ENCODE measurements around the gene GBA2.

GBA2 gene

DNA sequence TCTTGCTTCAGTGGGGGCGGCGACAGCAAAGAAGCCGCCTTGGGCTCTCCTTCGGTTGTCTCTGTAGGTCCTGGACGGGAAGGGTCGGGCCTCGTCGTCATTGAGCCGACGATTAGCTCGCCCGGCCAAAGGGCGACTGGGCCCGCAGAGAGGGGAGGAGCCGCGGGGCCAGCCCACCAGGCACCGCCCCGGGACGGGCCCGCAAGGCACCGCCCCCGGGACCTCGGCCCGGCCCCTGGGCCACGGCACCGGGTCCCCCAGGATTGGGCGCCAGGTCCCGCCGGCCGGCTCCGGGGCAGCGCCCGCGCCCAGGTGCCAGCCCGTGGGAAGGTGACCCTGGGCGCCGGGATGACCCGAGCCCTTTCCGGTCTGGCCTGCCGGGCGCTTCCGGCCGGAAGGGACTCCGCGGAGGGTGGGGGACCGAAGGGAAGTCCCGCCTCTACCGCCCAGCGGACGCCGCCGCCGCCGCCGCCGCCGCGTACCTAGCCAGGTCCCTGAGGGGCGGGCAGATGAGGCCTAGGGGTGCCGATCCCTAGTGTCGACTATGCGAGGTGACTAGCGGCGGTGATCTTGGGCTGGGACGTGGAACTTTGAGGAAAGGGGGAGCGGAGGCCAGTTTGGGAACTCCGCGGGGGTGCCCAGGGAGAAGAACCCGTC lies at the start of gene GBA2, which contains the start of gene RGP1:
Gene GBA2, minus strand, starts transcription at position 371 of the 657 bp plus-strand sequence. CDS start 524 bp downstream, outside the sequence.
Gene RGP1, plus strand, starts transcription at position 430 of the 657 bp plus-strand sequence. CDS start 469 bp downstream, outside the sequence.
- no peak for DNase-seq

DNA sequence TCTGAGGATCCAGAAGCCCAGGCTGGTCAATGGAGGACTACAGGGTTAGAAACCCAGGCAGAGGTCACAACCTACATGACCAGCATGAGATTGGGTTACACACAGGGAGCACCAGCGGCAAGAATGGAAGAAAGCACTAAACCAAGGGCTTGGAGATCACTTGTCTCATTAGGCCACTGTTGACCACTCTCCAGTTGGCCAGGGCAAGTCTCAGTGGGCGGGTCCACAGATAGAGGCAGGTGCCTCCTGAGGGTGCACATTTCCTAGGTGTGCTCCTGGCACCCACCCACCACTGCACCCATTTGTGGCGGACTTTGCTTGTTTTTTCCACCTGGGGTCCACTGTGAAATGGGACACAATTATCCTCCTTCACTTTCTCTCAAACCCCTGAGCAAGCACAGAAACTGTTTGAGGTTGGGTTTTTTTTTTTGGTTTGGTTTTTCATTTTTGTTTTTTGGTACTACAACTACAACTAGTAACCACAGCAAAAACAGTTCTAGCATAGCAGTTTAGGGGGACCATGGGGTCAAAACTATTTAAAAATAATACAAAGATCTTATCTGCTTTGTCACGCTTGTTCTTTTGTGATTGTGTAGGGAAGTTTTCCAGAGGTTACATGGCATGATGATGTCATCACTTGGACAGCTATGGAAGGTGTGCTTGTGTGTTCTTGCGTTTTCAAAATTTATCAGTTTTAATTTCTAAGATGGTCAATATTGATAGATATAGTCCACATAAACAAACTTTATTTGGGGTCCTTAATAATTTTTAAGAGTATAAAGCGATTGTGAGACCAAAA lies 48.5 kb upstream of the GBA2 start:
- no peak for DNase-seq

DNA sequence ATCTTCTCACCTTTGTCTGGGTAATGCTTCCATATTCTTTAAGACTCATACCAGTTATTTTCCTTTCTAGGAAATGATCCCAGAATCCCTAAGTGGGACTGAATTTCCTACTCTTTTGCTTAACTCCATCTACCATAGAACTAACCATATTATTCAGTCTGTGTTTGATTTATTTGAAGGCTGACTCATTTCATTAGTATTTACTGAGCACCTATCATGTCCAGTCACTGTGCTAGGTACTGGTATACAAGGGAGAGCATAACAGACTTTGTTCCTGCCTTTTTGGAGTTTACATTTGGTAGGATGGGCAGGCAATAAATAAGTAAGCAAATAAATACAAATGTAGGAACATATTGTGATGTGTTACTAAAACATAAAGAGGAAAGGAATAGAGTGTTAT lies 46.7 kb upstream of the GBA2 start:
- no peak for DNase-seq

DNA sequence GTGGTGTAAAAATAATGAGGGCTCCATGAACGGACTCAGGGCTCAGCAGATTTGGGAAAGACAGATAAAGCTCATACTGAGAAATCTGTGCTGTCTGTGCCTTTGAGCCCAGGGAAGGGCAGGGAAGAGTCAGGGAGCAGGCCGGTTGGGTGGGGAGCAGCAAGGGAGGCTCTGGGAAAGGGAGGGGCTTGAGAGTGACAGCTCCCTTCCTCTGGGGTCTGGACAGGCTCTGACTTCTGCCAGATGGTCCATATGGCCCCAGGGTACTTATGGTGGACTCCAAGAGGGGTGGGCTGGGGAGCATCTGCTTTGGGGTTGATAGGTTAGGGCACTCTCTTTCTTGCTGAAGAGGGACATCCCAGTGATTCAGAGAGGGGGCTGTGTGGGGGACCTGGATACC lies 44.4 kb upstream of the GBA2 start:
- no peak for DNase-seq

DNA sequence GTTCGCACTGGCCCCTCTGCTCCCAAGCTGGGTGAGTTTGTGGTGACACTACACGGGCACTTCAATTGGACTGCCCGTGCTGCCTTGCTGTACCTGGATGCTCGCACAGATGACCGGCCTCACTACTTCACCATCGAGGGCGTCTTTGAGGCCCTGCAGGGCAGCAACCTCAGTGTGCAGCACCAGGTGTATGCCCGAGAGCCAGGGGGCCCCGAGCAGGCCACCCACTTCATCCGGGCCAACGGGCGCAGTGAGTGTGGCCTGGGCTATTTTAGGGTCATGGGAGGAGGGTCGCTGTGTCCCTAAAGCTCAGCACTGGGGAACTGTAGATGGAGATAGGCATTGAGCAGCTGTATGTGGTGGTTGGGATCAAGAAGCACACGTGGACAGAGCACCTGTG lies 43.8 kb upstream of the GBA2 start:
- no peak for DNase-seq

DNA sequence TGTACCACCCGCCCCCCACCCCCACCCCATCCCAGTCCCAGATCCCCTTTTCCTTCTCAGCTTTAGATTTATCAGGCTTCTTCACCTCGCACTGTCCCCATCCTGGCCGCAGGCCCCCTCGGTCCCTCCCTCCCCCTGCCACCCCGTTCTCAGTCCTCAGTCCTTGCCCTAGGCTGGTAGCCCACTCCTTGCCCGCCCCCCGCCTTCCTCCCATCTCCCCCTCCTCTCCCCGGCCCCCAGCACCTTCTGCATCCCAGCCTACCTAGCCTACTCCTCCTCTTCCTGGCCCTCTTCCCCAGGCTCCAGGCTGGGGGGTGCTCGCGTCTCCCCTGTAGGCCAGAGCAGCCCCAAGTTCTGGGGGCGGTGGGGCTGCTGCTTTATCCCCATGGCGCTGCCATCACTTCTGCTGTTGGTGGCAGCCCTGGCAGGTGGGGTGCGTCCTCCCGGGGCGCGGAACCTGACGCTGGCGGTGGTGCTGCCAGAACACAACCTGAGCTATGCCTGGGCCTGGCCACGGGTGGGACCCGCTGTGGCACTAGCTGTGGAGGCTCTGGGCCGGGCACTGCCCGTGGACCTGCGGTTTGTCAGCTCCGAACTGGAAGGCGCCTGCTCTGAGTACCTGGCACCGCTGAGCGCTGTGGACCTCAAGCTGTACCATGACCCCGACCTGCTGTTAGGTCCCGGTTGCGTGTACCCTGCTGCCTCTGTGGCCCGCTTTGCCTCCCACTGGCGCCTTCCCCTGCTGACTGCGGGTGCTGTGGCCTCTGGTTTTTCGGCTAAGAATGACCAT lies 43.2 kb upstream of the GBA2 start:
- DNase-seq = no peak

DNA sequence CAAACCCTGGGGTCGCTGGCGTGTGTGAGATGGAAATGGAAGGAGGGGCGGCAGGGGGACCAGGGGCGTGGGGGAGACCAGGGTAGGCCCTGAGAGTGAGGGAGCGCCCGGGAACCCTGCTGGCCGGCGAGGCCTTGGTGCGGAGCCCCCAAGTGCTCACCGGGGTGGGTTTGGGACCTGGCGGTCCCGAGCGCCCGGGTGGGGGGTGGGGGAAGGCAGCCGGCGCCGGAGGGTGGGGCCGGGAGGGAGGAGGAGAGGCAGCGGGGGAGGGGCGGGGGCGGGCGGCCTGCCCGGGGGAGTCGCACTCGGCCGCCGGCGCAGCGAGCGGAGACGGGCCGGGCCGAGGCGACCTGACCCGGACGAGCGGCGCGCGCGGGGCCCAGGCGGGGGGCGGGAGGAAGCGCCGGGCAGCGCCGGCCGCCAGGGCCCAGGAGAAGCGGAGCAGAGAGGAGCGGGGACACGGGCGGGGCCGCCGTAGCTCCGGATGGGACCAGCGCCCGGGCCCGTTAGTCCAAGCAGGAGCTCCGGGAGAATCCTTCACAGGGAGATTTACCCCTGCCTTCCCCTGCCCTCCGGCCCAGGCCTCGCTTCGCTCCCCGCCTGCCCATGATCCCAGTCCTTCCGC lies 42.4 kb upstream of the GBA2 start, which contains the start of gene NPR2:
Gene NPR2, plus strand, starts transcription at position 295 of the 625 bp plus-strand sequence. CDS start 818 bp downstream, outside the sequence.
- DNase-seq = no peak

DNA sequence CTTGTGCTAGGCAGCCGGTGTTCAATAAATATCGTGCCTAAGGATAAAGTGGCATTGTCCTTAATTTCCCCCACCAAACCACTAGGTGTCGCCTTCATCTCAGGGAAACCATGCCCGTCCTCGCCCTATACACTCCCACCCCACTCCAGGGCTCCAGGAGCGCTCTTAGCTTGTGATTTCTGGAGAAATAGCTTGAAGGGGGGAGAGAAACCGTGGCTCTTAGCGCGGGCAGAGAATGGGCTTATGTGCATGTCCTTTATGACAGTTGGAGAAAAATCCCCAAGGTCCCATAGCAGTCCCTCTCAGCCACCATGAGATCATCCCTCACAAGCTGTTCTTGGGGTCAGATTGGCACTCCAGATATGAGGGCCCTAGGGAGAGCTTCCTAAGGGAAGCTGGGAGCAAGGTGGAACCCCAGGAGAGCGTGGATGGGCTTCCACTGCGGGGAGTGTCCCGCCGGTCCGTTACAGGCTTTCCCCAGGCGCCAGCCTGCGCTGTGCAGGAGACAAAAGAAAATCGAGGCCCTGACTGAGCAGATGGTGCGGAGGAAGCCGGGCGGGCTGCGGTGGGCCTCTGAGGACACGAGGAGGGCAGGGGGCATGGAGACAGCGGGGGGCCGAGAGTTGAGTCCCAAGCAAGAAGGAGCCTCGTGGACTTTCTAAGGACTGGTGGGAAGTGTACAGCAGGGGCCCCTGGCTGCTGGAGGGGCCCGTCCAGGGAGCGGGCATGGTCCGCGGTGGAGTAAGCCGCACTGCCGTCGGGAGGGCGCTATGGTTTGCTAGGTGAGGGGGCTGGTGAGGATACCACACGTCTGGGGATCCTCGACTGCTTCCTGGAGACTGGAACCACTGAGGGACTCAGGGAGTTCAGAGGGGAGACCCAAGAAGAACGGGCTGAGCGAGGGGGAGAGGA lies 41.6 kb upstream of the GBA2 start:
- DNase-seq = peak; percentile 35

DNA sequence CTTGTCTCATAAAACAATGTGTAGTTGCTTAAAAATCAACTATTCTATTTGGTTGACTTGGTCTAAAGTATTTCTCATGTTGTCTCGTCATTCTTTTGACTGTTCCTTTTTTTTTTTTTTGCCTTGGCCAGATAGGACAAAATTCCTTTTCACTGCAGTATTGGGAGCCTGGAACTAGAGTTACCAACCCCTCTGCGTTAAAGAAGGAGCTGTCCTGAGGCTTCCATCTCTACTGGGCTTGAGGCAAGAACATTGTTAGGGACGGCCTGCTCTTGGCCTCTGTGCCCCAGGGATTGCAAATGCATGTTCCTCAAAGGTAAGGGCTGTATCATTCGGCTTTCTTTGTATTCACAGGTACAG lies 41.0 kb upstream of the GBA2 start:
- no peak for DNase-seq

DNA sequence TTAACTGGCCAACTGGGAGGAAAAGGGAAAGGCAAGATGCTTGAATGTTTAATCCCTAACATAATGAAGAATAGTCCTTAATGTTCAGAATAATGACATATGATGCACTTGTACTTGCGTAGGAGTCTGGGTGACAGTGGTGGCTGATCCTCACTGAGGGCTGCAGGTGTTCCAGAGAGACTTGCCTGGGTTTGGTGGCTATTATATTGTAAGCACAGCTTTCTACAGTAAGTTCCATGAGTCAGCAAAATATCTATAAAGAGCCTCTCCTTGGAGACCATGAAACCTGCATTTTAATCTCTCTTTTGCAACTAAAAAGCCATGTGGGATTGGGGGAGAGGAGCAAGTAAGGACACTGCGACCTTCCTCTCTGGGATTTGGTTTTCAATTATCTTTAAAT lies 40.5 kb upstream of the GBA2 start:
- DNase-seq = no peak

DNA sequence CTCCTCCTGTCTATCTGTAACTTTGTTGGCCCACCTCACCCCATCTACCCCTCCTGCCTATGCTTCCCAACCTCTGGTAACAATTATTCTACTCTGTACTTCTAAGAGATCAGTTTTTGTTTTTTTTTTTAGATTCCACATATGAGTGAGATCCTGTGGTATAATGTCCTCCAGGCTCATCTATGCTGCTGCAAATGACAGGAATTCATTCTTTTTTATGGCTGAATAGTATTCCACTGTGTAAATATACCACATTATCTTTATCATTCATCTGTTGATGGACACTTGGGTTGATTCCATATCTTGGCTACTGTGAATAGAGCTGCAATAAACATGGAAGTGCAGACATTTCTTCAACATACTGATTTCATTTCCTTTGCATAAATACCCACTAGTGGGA lies 34.4 kb upstream of the GBA2 start:
- DNase-seq = no peak

DNA sequence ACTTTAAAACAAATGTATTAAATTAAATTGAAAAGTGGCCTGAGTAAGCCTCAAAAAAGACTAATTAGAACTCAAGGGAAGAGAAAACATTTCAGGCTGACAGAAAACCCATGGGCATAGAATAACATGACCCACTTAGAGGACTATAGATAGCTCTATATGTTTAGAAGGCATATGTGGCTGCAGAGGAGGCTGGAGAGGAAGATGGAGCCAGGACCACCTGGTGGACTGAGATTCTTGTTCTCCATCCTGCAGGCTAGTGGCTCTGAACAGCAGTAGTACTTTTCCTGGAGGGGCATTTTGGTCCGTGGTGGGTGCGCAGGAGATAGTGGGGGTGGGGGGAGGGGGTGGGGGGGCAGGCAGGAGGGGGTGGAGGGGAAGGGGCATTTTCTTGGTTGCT lies 32.0 kb upstream of the GBA2 start:
- no peak for DNase-seq

DNA sequence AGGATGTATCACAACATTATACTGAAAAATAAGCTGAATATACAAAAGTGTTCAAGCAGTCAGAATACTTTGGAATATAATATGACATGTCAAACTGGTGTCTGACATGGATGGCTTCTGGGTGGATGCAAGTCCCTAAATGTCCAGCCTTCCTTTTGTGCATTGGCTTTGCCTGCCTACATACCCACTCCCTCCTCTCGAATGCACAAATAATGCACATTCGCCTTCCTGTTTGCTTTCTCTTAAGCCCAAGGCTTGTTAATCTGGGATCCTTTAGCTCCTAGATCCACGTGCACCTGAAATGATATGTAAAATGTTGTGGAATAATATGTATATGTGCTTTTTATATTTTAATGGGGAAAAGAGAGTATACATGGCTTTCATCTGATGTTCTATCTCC lies 29.5 kb upstream of the GBA2 start:
- DNase-seq = no peak

DNA sequence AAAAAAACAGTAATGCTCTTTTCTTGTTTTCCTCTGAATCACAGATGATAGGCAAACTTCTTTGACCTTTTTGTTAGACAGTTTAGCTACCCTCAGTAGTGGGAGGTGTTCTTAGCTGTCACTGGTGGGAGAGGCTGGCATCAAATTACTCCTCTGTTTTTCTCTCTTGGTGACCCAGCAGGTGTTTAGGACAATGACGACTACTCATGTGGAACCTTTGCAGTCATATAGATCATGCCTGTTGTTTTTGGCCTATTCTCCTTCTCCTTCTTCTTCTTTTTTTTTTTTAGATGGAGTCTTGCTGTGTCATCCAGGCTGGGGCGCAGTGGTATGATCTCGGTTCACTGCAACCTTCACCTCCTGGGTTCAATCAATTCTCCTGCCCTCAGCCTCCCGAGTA lies 27.0 kb upstream of the GBA2 start:
- DNase-seq = peak; percentile 62

DNA sequence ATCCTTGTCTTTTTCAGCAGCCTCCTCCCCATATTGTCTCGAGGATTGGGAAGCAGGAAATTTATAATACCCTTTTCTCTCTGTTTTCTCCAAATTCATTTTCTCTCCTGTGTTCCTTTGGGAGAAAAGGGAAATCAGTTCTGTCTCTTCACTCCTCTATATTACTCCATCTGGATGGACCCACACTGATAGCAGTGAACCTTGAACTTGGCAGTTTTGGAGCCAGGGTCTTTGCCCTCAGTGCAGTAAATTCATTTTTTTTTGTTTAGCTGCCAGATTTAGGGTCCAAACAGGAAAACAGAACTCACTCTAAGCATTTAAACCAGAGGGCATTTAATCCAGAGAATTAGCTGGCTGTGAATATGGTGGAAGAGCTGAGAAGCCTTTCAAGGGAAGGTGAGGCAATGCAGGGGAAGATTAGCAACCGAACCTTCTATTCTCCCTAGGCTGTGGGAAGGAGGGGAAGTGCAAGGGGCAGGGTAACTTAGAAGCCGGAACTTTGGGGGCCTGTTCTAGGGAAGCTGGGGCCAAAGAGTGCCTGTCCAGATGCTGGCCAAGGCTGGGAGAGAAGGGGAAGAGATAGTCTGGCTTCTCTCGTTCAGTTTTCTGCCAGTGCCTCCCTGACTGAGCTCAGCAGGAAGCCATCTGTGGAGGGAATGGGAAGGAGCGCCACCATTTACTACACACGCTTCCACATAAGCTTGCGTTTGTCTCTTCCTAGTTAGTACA lies 26.0 kb upstream of the GBA2 start:
- no peak for DNase-seq

DNA sequence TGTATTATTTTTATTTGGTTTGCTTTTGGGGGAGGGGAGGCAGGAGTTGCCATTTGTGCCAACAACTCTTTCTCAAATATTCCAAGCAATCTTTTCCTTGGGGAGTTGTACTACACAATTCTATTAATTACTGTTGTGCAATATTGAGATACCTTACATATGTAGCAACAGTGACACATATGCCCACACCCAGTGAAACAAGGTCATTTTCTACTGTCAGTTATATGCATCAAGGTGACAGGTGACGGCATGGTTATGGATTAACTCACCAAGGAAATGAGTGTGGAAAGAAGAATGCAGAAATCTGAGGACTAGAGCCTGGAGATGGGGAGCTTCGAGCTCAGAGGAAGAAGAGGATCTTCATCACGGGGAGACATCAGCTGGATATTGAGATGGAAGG lies 22.9 kb upstream of the GBA2 start:
- no peak for DNase-seq

DNA sequence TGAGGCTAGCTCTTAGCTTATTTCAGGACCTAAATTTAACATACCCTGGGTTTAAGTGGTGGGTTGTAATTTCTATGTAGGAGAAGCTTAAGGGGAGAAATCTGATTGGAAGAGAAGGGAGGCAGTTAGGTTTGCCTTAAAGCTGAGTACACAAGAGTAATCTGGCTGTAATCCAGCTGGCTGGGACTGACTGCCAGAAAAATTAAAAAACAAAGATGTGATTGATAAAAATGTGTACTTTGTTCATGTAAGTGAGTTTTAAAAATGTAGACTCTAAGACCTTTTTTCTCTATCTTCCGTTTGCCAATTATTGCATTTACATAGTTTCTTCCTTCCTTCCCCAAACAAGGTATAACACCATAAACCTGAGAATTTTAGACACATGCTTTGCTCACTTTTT lies 22.5 kb upstream of the GBA2 start:
- peak; percentile 71 for DNase-seq

DNA sequence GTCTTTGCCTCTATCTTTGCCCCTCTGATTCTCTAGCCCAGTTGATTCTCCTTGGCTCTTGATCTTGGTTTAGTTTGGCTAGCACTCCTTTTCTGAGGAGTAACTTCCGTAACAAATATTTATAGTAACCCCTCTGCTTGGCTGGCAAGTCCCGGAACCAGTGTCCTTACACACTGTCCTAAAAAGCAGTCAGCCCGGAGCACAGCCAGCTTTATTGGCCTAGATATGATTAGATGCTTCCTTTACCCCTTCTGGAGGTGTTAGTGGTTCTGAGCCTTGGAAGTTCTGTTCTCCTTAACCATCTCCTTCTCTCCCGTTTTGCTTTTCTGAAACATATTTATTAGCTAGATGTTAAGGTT lies 22.0 kb upstream of the GBA2 start:
- no peak for DNase-seq

DNA sequence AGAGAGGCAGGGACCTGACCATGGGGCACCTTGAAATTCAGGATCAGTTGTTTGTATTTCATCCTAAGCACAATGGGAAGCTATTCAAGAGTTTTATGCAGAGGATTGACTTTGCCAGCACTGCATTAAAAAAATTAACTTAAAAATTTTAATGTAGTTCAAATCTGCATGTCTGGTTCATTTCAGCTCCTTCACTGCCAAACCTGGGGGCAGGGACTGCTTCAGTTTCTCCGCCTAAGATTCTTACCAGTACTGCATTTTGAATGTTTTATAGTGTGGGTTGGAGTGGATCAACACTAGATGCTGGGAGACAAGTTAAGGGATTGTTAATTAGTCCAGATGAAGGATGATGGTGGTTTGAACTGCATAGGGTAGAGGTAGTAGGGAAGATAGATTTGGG lies 20.7 kb upstream of the GBA2 start:
- DNase-seq = no peak

DNA sequence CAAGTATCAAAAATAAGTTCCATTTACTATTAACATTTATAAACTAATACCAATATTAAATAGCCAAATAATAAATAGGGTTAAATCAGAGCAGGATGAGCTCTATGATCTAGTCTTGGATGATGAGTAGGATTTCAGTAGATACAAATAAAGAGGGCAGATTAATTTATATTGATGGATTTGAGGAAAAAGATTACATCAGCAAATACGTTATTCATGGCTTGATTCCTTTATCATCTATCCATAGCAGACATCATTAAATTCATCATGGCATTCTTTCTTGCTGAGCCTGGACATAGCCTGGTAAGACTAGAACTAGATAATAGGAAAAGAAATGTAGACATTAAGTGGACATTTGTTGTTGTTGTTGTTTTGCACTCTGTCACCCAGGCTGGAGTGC lies 18.4 kb upstream of the GBA2 start:
- no peak for DNase-seq

DNA sequence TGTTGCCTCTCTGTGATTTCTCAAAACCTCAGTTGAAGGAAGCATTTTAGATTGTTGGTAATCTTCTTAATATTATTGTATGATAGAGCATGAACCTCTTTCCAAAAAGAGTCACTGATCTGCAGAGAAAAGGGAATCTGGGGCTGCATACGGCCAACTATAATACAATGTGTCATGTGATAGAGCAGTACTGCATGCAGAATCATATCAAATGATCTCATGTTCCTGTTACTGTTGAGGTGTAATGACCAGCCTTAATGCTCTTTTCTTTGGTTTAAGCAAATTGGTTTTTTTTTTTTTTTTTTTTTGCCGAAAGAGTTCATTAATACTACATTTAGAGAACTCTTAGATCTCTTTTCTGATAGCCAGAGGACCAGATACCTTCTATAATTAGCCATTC lies 18.0 kb upstream of the GBA2 start:
- no peak for DNase-seq

Data from NCI-H1436 treated with DMSO at 0.1 percent for 48 hours (cell line).